ENCODE measurements around the gene RNF212B. TPM values are rescaled to one million over a fixed set of nuclear protein-coding genes. Genes with fewer than 3 reads are reported as not detected.
"Not testable (repeated sequence)": the region's sequence is repeated elsewhere in the genome, so short reads cannot be mapped to it uniquely, and the experiment has no call there.

RNF212B gene
- total RNA-seq, 4 donors from 2014 or later, result not detected

- TF ChIP-seq CTCF (IDR thresholded peaks at IDR 0.05) (no peak), POLR2A (IDR thresholded peaks at IDR 0.05) (no peak)
- DNase-seq, result no peak
- no peak overlapping the region for H3K27ac ChIP-seq
- H3K27me3 ChIP-seq, result no peaks in the 10 kb centered on the region
- H3K4me1 ChIP-seq, result peaks cover 0 to 11% (median 0%) of the 10 kb centered on the region in 3 donors
- H3K36me3 ChIP-seq, result no peaks in the 10 kb centered on the region
- 81 to 86% methylated on average over 1 of the region's 1 CpG for WGBS, 2 donors
- H3K9me3 ChIP-seq, result no peaks in the 10 kb centered on the region
- H3K4me3 ChIP-seq, result no peak overlapping the region
- intact Hi-C loops (cut with DNase I), result no loop called here
Measured at GRCh38 chr14:23240661-23241060, 2.9 kb downstream of the RNF212B start.

GRCh38 chr14:23241061-23241715, 3.5 kb downstream of the RNF212B start:
- 86% methylated on average over 7 of the region's 7 CpGs for WGBS, 2 donors
- H3K36me3 ChIP-seq; intact Hi-C loops (cut with DNase I); H3K4me3 ChIP-seq; H3K9me3 ChIP-seq; H3K27me3 ChIP-seq; DNase-seq; H3K27ac ChIP-seq: not testable (repeated sequence)
- peaks cover 0 to 11% (median 0%) of the 10 kb centered on the region in 3 donors for H3K4me1 ChIP-seq

DNA sequence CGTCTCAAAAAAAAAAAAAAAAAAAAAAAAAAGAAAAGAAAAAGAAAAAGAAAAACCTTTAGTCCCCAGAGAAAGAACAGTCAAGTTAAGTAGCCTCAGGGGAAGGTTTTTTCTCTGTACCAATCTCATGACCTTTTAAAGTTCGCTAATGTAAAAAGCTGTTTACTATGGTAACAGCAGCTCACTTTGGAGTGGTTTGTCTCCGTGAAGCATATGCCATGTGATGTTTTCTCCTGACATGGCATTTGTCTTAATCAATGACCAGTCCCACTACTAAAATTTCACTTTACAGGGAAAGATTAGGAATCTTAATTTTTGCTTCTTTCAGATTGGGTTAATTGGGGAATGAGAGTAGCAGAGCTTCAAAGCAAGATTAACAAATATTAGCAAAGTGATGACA, 4.3 kb downstream of the RNF212B start:
- no peaks in the 10 kb centered on the region for H3K36me3 ChIP-seq
- H3K4me1 ChIP-seq, result peaks cover 0 to 11% (median 0%) of the 10 kb centered on the region in 3 donors
- no peak overlapping the region for H3K27ac ChIP-seq
- intact Hi-C loops (cut with DNase I), result no loop called here
- no peak for DNase-seq
- no peaks in the 10 kb centered on the region for H3K9me3 ChIP-seq
- TF ChIP-seq POLR2A (IDR thresholded peaks at IDR 0.05) (no peak), CTCF (IDR thresholded peaks at IDR 0.05) (no peak)
- WGBS, 2 donors, result 60 to 71% methylated on average over 2 of the region's 3 CpGs
- H3K27me3 ChIP-seq, result no peaks in the 10 kb centered on the region
- no peak overlapping the region for H3K4me3 ChIP-seq

DNA sequence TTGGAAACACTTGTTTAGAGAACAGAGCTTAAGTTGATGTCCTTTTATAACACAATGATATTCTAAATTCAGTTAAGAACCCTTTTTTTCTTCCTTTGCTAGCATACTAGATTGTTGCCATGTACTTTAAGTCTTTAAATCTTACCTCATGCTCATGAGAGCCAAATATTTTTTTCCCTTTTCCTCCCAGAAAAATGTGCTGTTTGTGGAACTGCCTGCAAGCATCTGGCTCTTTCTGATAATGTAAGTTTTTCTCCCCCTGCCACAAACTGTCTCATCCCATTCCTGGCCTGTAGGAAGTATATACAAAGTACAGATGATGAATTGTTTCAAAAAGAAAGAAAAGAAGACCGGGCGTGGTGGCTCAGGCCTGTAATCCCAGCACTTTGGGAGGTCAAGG, 5.3 kb downstream of the RNF212B start:
- Histone ChIP-seq H3K36me3 (no peaks in the 10 kb centered on the region), H3K27ac (no peak overlapping the region), H3K4me3 (no peak overlapping the region), H3K9me3 (no peaks in the 10 kb centered on the region), H3K27me3 (no peaks in the 10 kb centered on the region), H3K4me1 (peaks cover 0 to 2% (median 0%) of the 10 kb centered on the region in 3 donors)
- no peak for DNase-seq
- WGBS, 2 donors, result 40 to 72% methylated on average over 2 of the region's 2 CpGs
- TF ChIP-seq CTCF (IDR thresholded peaks at IDR 0.05) (no peak), POLR2A (IDR thresholded peaks at IDR 0.05) (no peak)
- intact Hi-C loops (cut with DNase I), result no loop called here

DNA sequence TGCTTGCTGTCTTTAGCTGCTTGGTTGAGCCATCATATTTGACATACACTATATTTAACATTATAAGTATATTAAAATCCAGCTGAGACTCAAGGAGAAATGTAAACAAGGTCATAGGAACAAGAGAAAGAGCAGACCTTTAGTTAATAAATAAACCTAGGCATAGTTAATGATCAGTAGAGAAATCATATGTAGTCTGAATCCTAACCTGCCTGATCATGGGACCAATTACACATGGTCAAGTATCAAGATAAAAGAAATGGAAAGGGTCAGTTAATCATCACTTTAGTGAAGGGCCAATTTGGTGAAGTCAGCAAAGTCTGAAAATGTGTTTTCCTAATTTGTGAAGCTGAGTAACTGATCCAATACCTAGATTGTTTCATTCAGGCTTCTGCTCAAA, 7.5 kb downstream of the RNF212B start:
- TF ChIP-seq POLR2A (IDR thresholded peaks at IDR 0.05), result no peak
- no peak for TF ChIP-seq CTCF (IDR thresholded peaks at IDR 0.05)
- no peaks in the 10 kb centered on the region for H3K27me3 ChIP-seq
- no peak overlapping the region for H3K27ac ChIP-seq
- intact Hi-C loops (cut with DNase I), result no loop called here
- H3K4me1 ChIP-seq, result no peaks in the 10 kb centered on the region
- H3K36me3 ChIP-seq, result no peaks in the 10 kb centered on the region
- H3K9me3 ChIP-seq, result no peaks in the 10 kb centered on the region
- DNase-seq, result no peak
- no peak overlapping the region for H3K4me3 ChIP-seq

- no peaks in the 10 kb centered on the region for H3K4me1 ChIP-seq
- no peak overlapping the region for H3K4me3 ChIP-seq
- no peaks in the 10 kb centered on the region for H3K9me3 ChIP-seq
- H3K36me3 ChIP-seq, result no peaks in the 10 kb centered on the region
- TF ChIP-seq CTCF (IDR thresholded peaks at IDR 0.05) (no peak), POLR2A (IDR thresholded peaks at IDR 0.05) (no peak)
- H3K27me3 ChIP-seq, result peaks cover 0 to 12% (median 0%) of the 10 kb centered on the region in 4 donors
- intact Hi-C loops (cut with DNase I), result no loop called here
- H3K27ac ChIP-seq, result no peak overlapping the region
- WGBS, 2 donors, result 57 to 67% methylated on average over 7 of the region's 7 CpGs
- DNase-seq, result no peak
Measured at GRCh38 chr14:23248601-23249000, 10.9 kb downstream of the RNF212B start.
